ENCODE data around the gene CD244.

The CD244 gene

DNA sequence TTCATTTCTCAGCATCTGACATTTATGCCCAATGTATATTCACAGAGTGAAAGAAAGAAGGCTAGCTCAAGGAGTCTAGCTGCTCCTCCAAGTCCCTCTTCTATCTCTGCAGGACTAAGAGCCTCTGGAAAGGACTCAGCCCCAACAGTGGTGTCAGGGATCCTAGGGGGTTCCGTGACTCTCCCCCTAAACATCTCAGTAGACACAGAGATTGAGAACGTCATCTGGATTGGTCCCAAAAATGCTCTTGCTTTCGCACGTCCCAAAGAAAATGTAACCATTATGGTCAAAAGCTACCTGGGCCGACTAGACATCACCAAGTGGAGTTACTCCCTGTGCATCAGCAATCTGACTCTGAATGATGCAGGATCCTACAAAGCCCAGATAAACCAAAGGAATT, 63.0 kb downstream of the CD244 start:
- Histone ChIP-seq H3K27ac (ENCODE audit: low read length) (no peak overlapping the region), H3K4me1 (ENCODE audit: low read length) (peaks cover 37% of the 10 kb centered on the region), H4K20me1 (ENCODE audit: insufficient read depth, low read length) (no peaks in the 10 kb centered on the region), H3K9ac (ENCODE audit: low read length) (no peak overlapping the region), H3K79me2 (ENCODE audit: low read length) (no peaks in the 10 kb centered on the region), H2AFZ (ENCODE audit: low read depth, low read length) (no peak overlapping the region), H3K36me3 (replicated peaks; ENCODE audit: low read depth, low read length) (no peaks in the 10 kb centered on the region), H3K4me2 (ENCODE audit: low read length) (no peak overlapping the region), H3K9me3 (ENCODE audit: insufficient read depth, low read length) (peaks cover 11% of the 10 kb centered on the region; the same call in 1 of the 2 replicates), H3K4me3 (ENCODE audit: low read length) (no peak overlapping the region), H3K27me3 (ENCODE audit: low read depth, low read length) (no peaks in the 10 kb centered on the region)
- TF ChIP-seq, protein P1, sequence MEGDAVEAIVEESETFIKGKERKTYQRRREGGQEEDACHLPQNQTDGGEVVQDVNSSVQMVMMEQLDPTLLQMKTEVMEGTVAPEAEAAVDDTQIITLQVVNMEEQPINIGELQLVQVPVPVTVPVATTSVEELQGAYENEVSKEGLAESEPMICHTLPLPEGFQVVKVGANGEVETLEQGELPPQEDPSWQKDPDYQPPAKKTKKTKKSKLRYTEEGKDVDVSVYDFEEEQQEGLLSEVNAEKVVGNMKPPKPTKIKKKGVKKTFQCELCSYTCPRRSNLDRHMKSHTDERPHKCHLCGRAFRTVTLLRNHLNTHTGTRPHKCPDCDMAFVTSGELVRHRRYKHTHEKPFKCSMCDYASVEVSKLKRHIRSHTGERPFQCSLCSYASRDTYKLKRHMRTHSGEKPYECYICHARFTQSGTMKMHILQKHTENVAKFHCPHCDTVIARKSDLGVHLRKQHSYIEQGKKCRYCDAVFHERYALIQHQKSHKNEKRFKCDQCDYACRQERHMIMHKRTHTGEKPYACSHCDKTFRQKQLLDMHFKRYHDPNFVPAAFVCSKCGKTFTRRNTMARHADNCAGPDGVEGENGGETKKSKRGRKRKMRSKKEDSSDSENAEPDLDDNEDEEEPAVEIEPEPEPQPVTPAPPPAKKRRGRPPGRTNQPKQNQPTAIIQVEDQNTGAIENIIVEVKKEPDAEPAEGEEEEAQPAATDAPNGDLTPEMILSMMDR (IDR thresholded peaks at IDR 0.05; ENCODE audit: low read depth, low read length), result no peak
- TF ChIP-seq EZH2phosphoT487 (IDR thresholded peaks at IDR 0.05; ENCODE audit: low read depth), result no peak

DNA sequence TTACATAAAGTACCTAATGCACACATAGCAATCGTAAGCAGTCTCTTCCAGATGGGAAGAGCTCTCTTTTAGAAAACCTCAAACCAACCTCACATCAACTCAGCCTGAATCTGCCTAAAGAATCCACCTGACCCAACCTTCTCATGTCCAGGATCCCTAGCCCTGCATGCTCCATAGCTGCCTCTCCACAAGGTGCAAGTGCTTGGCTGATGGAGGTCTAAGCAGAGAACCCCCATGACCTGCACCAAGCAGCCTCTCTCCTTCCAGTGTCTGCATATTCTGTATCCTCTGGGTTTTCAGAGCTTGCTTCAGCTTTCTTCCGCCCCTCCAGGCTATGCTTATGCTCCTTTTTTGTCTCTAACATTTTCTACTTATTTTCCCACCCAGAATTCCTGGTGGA, 64.2 kb downstream of the CD244 start:
- no peaks in the 10 kb centered on the region for H3K36me3 ChIP-seq (replicated peaks; ENCODE audit: low read depth, low read length)
- no peak overlapping the region for H3K27ac ChIP-seq (ENCODE audit: low read length)
- H3K4me3 ChIP-seq (ENCODE audit: low read length), result no peak overlapping the region
- H4K20me1 ChIP-seq (ENCODE audit: insufficient read depth, low read length), result no peaks in the 10 kb centered on the region
- no peak overlapping the region for H3K4me2 ChIP-seq (ENCODE audit: low read length)
- H2AFZ ChIP-seq (ENCODE audit: low read depth, low read length), result no peak overlapping the region
- no peaks in the 10 kb centered on the region for H3K27me3 ChIP-seq (ENCODE audit: low read depth, low read length)
- H3K4me1 ChIP-seq (ENCODE audit: low read length), result peaks cover 37% of the 10 kb centered on the region
- peaks cover 5% of the 10 kb centered on the region; the same call in 1 of the 2 replicates for H3K9me3 ChIP-seq (ENCODE audit: insufficient read depth, low read length)
- H3K79me2 ChIP-seq (ENCODE audit: low read length), result no peaks in the 10 kb centered on the region
- TF ChIP-seq EZH2phosphoT487 (IDR thresholded peaks at IDR 0.05; ENCODE audit: low read depth), result no peak
- TF ChIP-seq, protein P1 (IDR thresholded peaks at IDR 0.05; ENCODE audit: low read depth, low read length), result no peak
- H3K9ac ChIP-seq (ENCODE audit: low read length), result no peak overlapping the region

DNA sequence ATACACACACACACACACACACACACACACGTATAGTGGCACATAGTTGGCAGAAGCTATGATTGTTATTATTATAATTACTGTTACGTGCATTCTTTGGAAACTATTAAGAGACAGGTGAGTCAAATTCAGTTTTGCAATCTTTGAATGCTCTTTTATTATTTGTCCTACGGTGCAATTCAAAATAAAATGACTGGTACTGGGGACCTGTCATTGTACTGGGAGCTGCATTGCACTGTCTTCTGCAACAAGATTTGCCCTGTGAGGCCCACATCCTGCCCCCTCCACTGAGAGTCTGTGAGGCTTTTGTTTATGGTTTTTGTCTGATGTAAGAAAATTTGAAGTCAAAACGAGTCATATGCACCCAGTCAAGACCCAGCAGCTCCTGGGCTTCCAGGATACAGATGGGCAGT, 64.8 kb downstream of the CD244 start:
- Histone ChIP-seq H3K79me2 (ENCODE audit: low read length) (no peaks in the 10 kb centered on the region), H3K27me3 (ENCODE audit: low read depth, low read length) (no peaks in the 10 kb centered on the region), H3K36me3 (replicated peaks; ENCODE audit: low read depth, low read length) (no peaks in the 10 kb centered on the region), H3K4me3 (ENCODE audit: low read length) (no peak overlapping the region), H2AFZ (ENCODE audit: low read depth, low read length) (no peak overlapping the region), H4K20me1 (ENCODE audit: insufficient read depth, low read length) (no peaks in the 10 kb centered on the region), H3K9me3 (ENCODE audit: insufficient read depth, low read length) (peaks cover 5% of the 10 kb centered on the region; the same call in 1 of the 2 replicates), H3K27ac (ENCODE audit: low read length) (no peak overlapping the region), H3K4me1 (ENCODE audit: low read length) (peaks cover 37% of the 10 kb centered on the region), H3K9ac (ENCODE audit: low read length) (no peak overlapping the region), H3K4me2 (ENCODE audit: low read length) (no peak overlapping the region)
- no peak for TF ChIP-seq EZH2phosphoT487 (IDR thresholded peaks at IDR 0.05; ENCODE audit: low read depth)
- TF ChIP-seq, protein P1 (IDR thresholded peaks at IDR 0.05; ENCODE audit: low read depth, low read length), result no peak

DNA sequence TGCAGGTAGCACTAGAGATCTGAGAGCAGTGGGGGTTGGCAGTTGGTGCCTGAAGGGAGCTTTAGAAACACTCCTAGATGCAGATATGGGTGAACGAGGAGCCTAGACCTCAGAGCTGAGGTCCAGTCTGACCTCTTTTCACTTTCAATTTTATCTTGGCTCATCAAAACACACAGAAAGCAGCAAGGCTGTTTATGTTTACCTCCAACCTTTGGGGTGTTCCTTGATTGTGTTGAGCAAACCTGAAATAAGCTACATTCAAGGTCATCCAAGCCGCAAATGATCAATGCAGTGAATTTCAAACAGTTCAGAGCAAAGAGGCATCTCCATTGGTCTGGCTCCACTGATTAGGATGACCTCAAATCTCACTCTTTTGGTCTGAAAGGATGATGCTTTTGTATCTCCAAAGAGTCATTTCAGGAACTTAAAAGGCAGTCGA, 65.4 kb downstream of the CD244 start:
- Histone ChIP-seq H4K20me1 (ENCODE audit: insufficient read depth, low read length) (no peaks in the 10 kb centered on the region), H3K4me1 (ENCODE audit: low read length) (peaks cover 37% of the 10 kb centered on the region), H3K9me3 (ENCODE audit: insufficient read depth, low read length) (peaks cover 5% of the 10 kb centered on the region; the same call in 1 of the 2 replicates), H3K9ac (ENCODE audit: low read length) (no peak overlapping the region), H2AFZ (ENCODE audit: low read depth, low read length) (no peak overlapping the region), H3K27me3 (ENCODE audit: low read depth, low read length) (no peaks in the 10 kb centered on the region), H3K79me2 (ENCODE audit: low read length) (no peaks in the 10 kb centered on the region), H3K36me3 (replicated peaks; ENCODE audit: low read depth, low read length) (no peaks in the 10 kb centered on the region), H3K4me3 (ENCODE audit: low read length) (no peak overlapping the region), H3K27ac (ENCODE audit: low read length) (no peak overlapping the region), H3K4me2 (ENCODE audit: low read length) (peak overlapping the region; percentile 49)
- no peak for TF ChIP-seq EZH2phosphoT487 (IDR thresholded peaks at IDR 0.05; ENCODE audit: low read depth)
- TF ChIP-seq, protein P1 (IDR thresholded peaks at IDR 0.05; ENCODE audit: low read depth, low read length), result no peak

Measured in OCI-LY3 (cell line).